OCI-LY1 (cell line): ENCODE measurements around the gene C19orf67.

Source experiments
- EZH2 ChIP-seq: fragments of 200-600 bp; sonication (generic), shearing (Covaris generic); IDR thresholded peaks from 2 replicates; pipeline ENCODE4 v1.8.0; 2017; ENCODE audit warnings: borderline replicate concordance, mixed run types, mild to moderate bottlenecking, antibody characterized with exemption, low read length, moderate library complexity, mixed read lengths
- TF ChIP-seq, protein P1 (sequence below): fragments of 200-600 bp; sonication (generic), shearing (Covaris generic); IDR thresholded peaks from 2 replicates; pipeline ENCODE4 v1.5.1; 2017; ENCODE audit warnings: mild to moderate bottlenecking, antibody characterized with exemption, low read length, moderate library complexity, mixed read lengths

GRCh38 chr19:14048443-14049153, 37.0 kb downstream of the C19orf67 start:
- TF ChIP-seq, protein P1, sequence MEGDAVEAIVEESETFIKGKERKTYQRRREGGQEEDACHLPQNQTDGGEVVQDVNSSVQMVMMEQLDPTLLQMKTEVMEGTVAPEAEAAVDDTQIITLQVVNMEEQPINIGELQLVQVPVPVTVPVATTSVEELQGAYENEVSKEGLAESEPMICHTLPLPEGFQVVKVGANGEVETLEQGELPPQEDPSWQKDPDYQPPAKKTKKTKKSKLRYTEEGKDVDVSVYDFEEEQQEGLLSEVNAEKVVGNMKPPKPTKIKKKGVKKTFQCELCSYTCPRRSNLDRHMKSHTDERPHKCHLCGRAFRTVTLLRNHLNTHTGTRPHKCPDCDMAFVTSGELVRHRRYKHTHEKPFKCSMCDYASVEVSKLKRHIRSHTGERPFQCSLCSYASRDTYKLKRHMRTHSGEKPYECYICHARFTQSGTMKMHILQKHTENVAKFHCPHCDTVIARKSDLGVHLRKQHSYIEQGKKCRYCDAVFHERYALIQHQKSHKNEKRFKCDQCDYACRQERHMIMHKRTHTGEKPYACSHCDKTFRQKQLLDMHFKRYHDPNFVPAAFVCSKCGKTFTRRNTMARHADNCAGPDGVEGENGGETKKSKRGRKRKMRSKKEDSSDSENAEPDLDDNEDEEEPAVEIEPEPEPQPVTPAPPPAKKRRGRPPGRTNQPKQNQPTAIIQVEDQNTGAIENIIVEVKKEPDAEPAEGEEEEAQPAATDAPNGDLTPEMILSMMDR, result peak; percentile 87
- TF ChIP-seq EZH2, result no peak
